SIG-M5 treated with dmso at 0.1 percent for 504 hours (cell line): ENCODE measurements around the gene LGALS9B.
"Not testable (repeated sequence)": the region's sequence is repeated elsewhere in the genome, so short reads cannot be mapped to it uniquely, and the experiment has no call there.

Source experiments
- DNase-seq: peaks from one replicate; lab custom pipeline; 2025; ENCODE audit not compliant: unreplicated experiment; lab: John Stamatoyannopoulos, UW

The LGALS9B gene

DNA sequence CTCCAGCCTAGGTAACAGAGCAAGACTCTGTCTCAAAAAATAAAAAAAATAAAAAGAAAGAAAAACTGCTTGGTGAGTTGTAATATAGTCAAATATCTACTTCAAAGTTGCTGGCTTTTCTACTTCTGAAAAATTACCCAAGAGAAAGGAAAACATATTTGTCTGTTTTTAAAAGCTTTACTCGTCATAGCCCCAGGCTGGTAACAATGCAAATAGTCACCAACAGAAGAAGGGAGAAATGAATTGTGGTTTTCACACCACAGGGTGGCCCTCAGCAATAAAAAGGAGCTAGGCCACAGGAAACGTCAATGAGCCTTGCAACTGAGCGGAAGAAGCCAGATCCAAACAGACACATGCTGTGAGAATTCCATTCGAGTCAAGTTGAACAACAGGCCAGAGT, 1.8 kb upstream of the LGALS9B start:
- DNase-seq: not testable (repeated sequence)

DNA sequence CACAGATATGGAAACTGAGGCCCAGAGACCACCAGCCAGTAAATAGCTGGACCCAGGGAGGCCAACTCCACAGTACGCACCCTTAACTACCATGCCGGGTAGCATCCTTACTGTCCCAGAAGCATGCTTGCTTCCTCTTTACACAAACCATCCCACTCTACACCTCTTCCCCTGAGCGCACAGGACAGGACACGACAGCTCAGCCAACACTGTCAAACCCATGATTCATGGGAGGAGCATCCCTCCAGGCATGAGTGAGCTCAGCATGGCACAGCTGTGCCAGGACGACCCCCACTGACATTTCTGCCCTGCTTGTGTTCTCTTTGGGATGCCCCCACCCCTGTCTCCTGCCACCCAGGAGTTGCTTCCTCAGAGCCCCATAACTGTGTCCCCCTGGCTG, 340 bp downstream of the LGALS9B start:
- DNase-seq: not testable (repeated sequence)

DNA sequence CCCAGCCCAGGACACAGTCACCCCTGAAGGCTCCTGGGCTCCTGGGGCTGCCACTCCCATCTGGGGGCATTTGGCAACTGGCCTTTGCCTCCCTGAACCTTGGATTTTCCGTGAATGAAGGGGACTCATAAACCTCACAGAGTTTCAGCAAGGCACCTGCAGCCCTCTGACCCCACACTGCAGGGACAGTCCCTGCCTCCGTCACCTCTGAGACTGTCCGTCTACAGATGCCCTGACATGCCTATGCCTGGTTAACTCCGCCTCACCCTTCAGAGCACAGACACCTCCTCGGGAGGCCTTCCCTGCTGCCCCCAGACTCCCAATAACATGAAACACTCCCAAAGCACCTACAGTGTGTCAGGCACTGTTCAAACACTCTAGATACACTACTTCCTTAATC, 786 bp downstream of the LGALS9B start:
- not testable (repeated sequence) for DNase-seq

DNA sequence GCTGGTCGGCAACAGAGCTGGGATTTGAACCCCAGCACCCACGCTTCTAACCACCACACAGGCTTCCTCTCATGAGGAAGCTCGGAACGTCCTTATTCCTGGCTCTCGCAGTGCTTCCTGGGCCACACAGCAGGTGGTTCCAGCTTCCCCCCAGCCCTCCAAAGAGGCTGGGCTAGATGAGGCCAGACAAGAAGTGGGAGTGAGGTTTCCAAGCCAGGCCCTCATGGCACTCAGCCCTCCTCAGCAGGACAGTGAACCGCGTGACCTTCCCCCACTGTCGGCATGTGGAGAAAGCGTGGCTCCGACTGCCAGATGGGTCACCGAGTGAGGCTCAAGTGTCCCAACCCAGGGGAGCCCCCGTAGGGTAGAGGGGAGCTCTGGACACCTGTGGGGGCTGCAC, 1.8 kb downstream of the LGALS9B start:
- not testable (repeated sequence) for DNase-seq

DNA sequence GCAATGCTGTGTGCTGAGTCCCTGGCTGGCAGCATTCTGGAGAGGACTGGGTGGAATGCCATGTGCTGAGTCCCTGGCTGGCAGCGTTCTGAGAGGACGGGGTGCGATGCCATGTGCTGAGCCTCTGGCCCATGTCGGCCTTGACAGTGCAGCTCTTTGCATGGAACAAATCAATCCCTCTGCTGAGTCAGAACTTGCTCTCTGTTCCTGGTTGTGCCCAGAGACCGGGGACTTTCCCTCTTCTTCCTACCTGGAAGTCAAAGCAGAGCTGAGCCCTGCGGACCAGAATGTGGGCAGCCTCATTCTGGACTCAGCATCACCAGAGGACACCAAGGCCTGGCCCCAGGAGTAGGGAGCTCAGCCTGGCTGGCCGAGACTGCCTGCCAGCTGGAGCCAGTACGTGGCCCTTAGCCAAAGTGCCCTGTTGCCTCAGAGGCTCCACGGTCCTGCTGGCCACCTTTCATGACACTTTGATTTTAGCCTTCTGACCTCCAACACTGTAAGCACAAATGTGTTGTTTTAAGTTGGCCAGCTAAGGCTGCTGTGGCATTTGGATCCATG, 2.4 kb downstream of the LGALS9B start:
- DNase-seq: not testable (repeated sequence)

DNA sequence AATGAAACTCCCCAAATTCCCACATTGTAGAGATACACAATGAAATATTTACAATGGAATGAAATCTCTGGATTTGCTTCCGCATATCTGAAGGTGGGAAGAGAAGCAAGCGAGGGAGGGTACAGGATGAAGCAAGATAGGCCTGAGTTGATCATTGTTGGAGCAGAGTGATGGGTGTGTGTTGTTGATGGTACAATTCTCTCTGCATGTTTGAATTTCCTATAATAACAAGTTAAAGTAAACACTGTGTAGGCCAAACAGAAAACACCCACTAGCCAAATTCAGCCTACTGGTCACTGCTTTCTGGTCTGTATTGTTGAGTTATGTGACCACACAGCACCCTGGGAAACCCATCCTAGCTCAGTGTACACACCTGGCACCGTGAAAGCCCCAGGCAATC, 5.2 kb downstream of the LGALS9B start:
- DNase-seq: not testable (repeated sequence)

DNA sequence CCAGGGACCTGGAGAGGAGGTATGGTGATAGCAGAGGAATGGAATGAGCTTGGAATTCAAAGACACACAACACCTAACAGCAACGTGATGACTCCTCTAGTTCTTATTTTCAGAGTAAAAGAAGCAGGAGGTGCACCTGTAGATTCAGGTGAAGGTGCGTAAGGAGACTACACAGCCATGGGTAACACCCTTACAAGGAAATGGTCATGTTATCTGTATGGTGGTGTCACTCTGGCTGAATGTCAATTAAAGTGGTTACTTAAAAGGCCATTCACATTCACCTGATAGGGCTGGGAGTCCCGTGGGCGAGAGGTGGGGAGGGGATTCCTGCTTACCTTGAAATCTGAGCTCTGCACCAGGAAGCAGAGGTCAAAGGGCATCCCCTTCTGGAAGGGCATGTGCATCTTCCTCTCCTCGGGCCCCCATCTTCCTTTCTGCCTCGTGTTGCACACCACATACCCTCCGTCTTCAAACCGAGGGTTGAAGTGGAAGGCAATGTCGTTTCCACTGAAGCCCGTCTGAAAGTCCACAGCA, 9.4 kb downstream of the LGALS9B start:
- DNase-seq: not testable (repeated sequence)

DNA sequence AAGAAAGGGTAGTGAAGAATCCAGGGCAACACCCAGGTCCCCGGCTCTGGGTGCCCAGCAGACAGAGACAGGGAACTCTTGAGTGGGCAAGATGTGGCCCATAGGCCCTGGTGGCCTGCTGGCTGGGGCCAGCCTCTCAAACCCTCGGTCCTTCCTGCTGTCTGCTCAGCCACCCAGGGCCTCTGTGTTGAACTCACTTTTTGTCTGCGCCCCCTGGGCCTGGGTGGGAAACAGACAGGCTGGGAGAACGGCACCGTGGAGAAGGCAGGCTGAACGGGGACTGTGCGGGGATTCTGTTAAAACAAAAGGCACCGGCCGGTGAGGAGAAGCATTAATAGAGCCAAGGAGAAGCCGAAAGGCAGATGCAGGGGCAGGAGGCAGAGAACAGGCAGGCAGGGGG, 12.2 kb downstream of the LGALS9B start:
- DNase-seq: not testable (repeated sequence)

DNA sequence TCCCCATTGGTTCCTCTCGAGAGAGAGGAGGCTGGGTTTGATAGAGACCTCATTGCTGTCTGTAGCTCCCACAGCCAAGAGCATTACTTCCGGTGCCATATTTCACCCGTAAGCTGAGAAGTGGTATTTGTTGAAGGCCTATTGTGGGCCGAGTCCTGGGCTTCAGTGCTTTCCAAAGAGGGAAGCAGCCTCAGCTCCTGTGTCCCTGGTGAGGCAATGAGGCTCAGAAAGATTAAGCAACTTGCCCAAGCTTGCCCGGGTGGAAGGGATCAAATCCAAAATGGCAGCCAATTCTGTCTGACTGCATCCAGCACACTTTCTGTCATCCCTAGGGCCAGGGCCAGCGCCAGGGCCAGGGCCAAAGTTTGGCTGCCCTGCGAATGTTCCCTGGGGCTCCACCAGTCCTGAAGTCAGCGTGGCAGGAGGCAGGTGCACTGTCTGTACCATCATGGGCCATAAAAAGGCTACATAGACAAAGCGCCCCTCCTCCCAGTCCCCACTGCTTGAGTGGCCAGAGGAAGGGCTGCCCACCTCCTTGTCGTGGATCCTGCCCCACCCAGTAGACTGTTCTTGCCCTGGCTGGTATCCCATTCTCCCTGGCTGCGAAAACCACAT, 13.4 kb downstream of the LGALS9B start:
- not testable (repeated sequence) for DNase-seq

DNA sequence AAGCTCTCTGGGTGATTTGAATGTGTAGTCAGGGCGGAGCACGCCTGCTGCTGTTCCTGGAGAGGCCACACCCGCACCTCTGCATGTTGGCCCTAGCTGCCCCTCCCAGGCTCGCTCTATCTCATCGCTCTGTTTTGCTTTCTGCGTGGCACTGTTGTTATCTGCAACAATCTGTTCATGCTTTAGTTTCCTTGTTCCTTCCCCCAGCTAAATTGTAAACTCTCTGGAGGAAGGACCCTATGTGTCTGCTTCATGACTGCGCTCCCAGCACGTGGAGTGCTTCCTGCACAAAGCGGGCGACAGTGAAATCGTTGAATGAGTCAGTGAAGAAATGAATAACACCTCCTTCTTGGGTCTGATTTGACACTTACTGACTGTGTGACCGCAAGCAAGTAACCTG, 16.5 kb downstream of the LGALS9B start:
- not testable (repeated sequence) for DNase-seq

DNA sequence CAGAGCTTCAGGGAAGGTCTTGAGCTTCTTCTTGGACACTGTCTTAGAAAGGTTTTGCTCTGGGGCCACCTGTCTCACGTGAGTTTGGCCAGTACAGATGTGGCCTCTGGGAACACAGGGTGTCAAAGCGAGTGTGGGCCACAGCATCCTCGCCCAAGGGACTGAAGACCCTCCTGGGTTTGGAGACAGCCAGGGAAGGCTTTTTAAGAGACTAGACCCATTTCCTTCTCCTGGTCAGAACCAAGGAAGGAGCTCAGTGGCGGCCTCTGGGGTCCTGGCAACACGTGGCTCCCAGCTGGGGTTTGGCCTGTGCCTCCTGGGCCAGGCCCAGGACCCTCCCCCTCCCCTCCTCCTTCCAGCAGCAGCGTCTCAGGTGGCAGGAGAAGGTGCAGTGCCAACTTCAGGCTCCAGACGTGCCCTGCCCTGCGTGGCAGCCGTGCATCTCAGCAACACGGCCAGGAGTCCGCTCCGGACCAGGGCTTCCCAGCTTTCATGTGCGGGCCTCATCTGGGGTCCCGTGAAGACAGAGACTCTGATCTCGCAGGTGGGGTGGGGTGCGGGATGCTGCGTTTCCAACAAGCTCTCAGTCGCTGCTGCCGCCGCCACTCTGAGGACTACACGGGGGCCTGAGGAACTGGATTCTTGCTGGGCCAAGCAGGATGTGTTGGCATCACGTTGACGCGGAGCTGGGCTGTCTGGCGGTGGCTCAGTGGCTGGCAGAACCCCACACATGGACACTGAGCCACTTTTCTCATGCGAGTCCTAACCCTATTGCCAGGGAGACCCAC, 19.6 kb downstream of the LGALS9B start:
- not testable (repeated sequence) for DNase-seq

DNA sequence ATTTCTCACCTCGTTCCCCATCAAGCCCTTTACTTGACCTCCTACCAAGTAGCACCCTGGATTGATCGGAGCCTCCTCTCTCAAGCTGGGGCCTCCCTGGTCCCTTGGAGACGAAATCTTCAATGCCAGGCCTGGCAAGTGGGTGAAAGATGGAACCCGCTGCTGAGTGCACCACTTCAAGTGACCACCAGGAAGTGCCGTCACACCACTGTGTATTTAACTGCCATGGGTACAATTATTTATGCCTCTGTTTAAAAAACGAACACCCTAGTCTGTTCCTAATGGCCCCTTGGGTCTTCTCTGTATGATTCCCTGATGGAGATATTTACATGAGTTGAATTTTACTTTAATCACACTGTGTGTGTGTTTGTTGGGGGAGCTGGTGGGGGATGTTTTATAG, 20.4 kb downstream of the LGALS9B start:
- DNase-seq: not testable (repeated sequence)

DNA sequence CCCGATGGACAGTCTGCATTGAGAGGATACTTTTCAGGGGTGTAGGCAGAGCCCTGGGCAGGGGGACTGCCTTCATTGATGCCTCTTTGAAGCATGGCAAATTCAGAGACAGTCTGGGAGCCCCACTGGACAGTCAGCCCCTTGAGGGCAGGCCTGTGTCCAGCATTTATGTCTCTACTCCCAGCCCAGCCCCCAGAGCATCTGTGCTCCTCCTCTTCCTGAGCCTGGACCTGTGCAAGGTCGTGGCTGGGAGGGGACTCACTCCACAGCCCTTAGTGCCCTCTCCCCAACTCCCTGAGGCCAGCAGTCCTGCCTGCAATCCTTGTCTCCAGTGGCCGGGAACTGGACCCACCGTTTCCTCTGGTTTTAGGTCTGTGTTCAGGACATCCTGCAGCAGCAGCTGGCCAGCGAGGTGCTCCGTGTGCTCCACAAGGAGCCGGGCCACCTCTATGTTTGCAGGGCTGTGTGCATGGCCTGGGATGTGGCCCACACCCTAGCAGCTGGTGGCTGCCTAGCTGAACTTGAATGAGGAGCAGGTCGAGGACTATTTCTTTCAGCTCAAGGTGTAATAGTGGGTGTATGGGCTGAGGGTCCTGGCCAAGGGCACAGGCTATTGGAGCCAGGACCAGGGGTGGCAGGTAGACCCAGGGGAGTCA, 22.6 kb downstream of the LGALS9B start:
- DNase-seq: not testable (repeated sequence)

DNA sequence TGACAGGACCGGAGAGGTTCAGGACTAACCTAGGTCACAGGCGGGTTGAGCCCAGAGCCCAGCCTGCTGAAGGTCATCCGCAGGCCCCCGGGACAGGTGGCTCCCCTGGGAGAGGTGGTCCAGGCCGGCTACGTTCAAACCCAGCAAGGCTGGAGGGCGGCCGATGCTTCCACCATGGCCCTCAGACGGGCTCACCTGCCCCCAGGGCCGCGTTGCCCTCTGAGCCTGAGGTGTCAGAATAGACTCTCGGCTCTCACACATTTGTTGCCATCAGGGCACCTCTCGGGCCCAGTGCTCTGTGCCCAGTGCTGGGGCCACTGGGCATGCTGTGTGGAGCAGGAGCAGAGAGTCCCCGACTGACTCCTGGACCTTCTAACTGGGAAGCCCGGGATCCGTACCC, 23.2 kb downstream of the LGALS9B start:
- not testable (repeated sequence) for DNase-seq

DNA sequence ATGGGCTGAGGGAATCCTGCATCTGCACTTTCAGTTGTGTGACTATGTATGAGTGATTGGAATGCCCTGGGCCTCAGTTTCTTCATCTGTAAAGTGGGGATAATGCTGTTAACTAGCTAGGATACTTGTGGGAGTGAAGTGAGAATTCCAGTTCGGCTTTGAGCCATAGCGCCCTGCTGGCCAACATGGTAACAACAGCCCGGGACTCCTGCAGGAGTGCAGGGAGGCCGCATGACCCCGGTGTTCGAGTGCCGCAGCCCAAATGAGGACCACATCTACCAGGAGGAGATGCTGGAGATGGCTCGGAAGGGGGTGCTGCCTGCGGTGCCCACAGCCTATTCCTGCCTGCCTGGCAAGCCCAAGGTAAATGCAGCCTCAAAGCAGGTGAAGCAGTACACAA, 23.7 kb downstream of the LGALS9B start:
- not testable (repeated sequence) for DNase-seq

DNA sequence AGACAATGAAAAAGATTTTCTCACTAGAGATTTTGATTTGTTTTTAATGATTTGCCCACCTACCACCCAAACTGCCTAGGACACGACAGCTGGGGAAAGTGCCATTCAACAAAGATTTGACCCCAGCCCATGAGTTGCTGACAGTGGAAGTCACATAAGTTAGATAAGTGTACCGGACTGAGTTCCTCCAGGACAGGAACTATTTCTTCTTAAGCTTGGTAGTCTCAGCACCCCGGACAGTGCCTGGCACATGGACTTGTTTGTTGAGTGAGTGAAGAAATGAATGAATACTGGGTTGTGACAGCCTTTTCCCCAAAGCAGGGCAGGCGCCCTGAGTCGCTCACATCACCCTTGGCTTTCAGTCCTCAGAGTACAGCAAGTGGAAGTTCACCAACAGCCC, 26.7 kb downstream of the LGALS9B start:
- DNase-seq: not testable (repeated sequence)

DNA sequence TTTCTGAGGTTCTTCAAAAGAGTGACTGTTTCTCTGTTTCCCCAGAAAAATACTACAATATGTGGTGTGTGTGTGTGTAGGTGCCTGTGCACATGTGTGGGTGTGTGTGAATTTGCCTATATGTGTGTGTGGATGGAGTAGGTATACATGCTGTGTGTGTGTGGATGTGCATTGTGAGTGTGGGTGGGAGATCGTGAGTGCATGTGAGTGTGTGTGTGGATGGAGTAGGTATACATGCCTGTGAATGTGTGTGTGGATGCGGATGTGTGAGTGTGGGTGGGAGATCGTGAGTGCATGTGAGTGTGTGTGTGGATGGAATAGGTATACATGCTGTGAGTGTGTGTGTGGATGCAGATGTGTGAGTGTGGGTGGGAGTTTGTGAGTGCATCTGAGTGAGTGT, 32.2 kb downstream of the LGALS9B start:
- not testable (repeated sequence) for DNase-seq

DNA sequence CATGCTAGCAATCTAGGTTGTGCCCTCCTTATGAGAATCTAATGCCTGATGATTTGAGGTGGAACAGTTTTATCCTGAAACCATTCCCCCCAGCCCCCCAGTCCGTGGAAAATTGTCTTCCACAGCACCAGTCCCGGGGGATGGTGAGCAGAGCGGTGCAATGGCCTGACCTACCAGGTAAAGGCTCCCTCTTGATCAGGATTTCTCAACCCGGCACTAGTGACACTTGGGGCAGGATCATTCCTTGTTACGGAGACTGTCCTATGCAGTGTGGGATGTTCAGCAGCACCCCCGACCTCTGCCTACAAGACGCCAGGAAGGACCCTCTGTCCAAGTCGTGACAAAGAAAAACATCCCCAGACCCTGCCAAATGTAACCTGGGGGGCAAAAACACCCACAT, 34.0 kb downstream of the LGALS9B start:
- DNase-seq: not testable (repeated sequence)

DNA sequence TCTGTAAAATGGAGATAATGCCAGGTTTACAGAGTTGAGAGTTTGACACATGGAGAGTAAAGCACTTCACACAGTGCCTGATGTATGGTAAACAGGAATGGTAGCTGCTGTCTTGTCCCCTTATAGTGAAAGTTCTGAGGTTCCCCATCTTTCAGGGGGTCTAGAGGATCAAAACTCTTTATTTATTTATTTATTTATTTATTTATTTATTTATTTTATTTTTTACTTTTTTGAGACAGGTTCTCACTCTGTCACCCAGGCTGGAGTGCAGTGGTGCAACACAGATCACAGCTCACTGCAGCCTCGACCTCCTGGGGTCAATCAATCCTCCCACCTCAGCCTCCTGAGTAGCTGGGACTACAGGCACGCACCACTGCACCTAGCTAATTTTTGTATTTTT, 40.1 kb downstream of the LGALS9B start:
- not testable (repeated sequence) for DNase-seq

DNA sequence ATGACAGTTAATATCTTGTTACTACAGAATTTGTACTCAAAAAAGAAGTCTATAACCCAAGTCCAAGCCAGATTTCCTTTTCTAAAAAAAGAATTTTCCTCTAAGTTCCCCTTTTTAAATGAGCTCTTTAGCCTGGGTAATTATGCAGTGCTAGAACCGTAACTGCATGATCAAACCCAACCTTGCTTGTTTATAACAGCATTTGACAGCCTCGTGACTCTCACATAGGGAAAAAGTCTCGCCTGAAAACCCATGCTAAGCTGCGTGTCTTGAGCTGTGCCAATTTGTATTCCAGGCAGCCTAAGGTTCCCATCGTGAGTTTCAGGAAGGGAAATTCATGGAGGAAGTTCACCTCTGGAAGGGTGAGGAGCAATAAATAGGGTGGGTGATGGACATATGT, 44.5 kb downstream of the LGALS9B start:
- not testable (repeated sequence) for DNase-seq

DNA sequence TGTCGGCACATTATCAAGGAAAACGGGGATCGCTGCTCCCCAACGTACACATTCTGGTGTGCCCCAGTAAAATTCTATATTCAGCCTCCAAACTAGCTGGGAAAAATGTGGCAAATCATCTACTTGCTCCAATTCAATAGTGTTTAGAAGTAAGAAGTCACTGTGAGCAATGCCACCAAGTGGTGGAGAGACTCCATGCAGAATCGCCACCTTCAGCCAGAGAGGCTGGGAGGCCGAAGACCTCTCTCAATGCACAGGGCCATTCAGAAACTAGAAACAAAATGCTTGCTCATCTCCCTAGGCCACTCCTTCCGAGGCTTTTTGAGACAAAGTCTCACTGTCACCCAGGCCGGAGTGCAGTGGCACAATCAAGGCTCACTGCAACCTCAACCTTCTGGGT, 48.5 kb downstream of the LGALS9B start:
- not testable (repeated sequence) for DNase-seq
